HepG2 (cell line): ENCODE results near the gene SLC41A1. TPM values are rescaled to one million over a fixed set of nuclear protein-coding genes. Genes with fewer than 3 reads are reported as not detected.

ENCODE experiments used
- CREB1 ChIP-seq, 2 experiments: fragments of 450-650 bp in 1 of 2; IDR thresholded peaks; 2 replicates each; pipeline ENCODE4 v1.6.1; 2016 to 2017; ENCODE audit warnings: control low read depth in 1 of 2, mild to moderate bottlenecking in 1 of 2, missing compliant biosample characterization in 1 of 2, missing genetic modification characterization in 1 of 2
- GATA4 ChIP-seq: sonication (generic); IDR thresholded peaks from 2 replicates; pipeline ENCODE4 v1.6.1; 2016; ENCODE audit warnings: antibody characterized with exemption, low read depth, borderline replicate concordance
- HBP1 ChIP-seq: IDR thresholded peaks from 2 replicates; pipeline ENCODE4 v1.6.1; 2016; ENCODE audit warnings: low read depth, control low read depth
- JDP2 ChIP-seq: sonication (generic); formaldehyde crosslinking; IDR thresholded peaks from 2 replicates; pipeline ENCODE4 v1.8.1; 2022; ENCODE audit warnings: missing genetic modification reagents, borderline replicate concordance
- KDM2A ChIP-seq: sonication (generic); formaldehyde crosslinking; IDR thresholded peaks from 2 replicates; pipeline ENCODE4 v1.4.0; 2020; ENCODE audit warnings: low read depth, missing genetic modification reagents, borderline replicate concordance
- MNT ChIP-seq: fragments of 450-650 bp; IDR thresholded peaks from 2 replicates; pipeline ENCODE4 v1.6.1; 2016
- MTA3 ChIP-seq: sonication (generic); formaldehyde crosslinking; IDR thresholded peaks from 2 replicates; pipeline ENCODE4 v1.4.0; 2020; ENCODE audit warnings: missing genetic modification reagents
- SAFB2 ChIP-seq: sonication (generic); formaldehyde crosslinking; IDR thresholded peaks from 2 replicates; pipeline ENCODE4 v1.5.1; 2020; ENCODE audit warnings: missing genetic modification reagents, low read depth, mild to moderate bottlenecking, borderline replicate concordance
- SRSF1 ChIP-seq: fragments of 200-400 bp; formaldehyde crosslinking; optimal IDR thresholded peaks from 2 replicates; pipeline ENCODE3; 2017; ENCODE audit warnings: mild to moderate bottlenecking, low read depth, low read length, moderate library complexity
- ZBTB37 ChIP-seq: sonication (generic); formaldehyde crosslinking; IDR thresholded peaks from 2 replicates; pipeline ENCODE4 v1.4.0; 2020; ENCODE audit warnings: mild to moderate bottlenecking, missing genetic modification reagents
- ZFP36 ChIP-seq: fragments of 150-350 bp; IDR thresholded peaks from 2 replicates; pipeline ENCODE4 v1.6.1; 2018; ENCODE audit warnings: borderline replicate concordance, low read length, low read depth; ENCODE audit not compliant: partially characterized antibody
- ZNF407 ChIP-seq: sonication (generic); formaldehyde crosslinking; IDR thresholded peaks from one replicate; pipeline ENCODE4 v1.5.1; 2020; ENCODE audit warnings: mild to moderate bottlenecking, missing genetic modification reagents; ENCODE audit errors: not compliant biosample characterization
- ZNF550 ChIP-seq: sonication (generic); formaldehyde crosslinking; IDR thresholded peaks from 2 replicates; pipeline ENCODE4 v1.4.0; 2020; ENCODE audit warnings: mild to moderate bottlenecking, missing genetic modification reagents, borderline replicate concordance
- ZNF775 ChIP-seq: sonication (generic); formaldehyde crosslinking; IDR thresholded peaks from 2 replicates; pipeline ENCODE4 v1.4.0; 2020; ENCODE audit warnings: missing genetic modification reagents, mild to moderate bottlenecking, moderate library complexity, borderline replicate concordance
- polyA plus RNA-seq, 8 experiments: library from polyadenylated mRNA; depleted of rRNA in 3 of 8; stranded (reverse) in 7 of 8; unstranded in 1 of 8; fragments of >200 nt; fragmentation: Illumina TruSeq in 4 of 8; extraction: Trizol in 4 of 8; gene quantifications; 2 replicates each; pipeline versions ENCODE4 v1.2.1 to v1.2.3, GENCODE V29; 2011 to 2016; ENCODE audit warnings: low read depth in 4 of 8, missing spikeins in 1 of 8, mixed read lengths in 1 of 8; ENCODE audit not compliant: insufficient read depth in 1 of 8
- total RNA-seq, 5 experiments: library from RNA; depleted of rRNA; stranded (reverse); fragments of >200 nt; fragmentation: Illumina TruSeq; extraction: Trizol; gene quantifications; 2 replicates each; pipeline ENCODE4 v1.2.3, GENCODE V29; 2016; ENCODE audit warnings: low read depth in 1 of 5

The SLC41A1 gene
- total and polyA plus RNA-seq, 2 of the 13 experiments (the other 11 are each of a cell fraction or from before 2014, with no cell fraction given) = 2.2 to 4.6 TPM

- no peak for TF ChIP-seq JDP2 (CRISPR knock-in tag)
- no peak for TF ChIP-seq CREB1 (IDR thresholded peaks at IDR 0.05)
- peak; percentile 17; the same call in 1 of the 2 replicates for TF ChIP-seq CREB1 (CRISPR knock-in tag; IDR thresholded peaks at IDR 0.05)
- no peak for TF ChIP-seq ZNF775 (CRISPR knock-in tag)
- TF ChIP-seq ZBTB37 (CRISPR knock-in tag) = 0 out of 2 replicates have a peak, but pooled peaks have one; percentile 25
- peak; percentile 64; the same call in 1 of the 2 replicates for TF ChIP-seq SAFB2 (CRISPR knock-in tag)
- TF ChIP-seq GATA4 = no peak
- TF ChIP-seq KDM2A (CRISPR knock-in tag) = peak; percentile 62; the same call in 1 of the 2 replicates
- TF ChIP-seq SRSF1 = peak; percentile 99
- no peak for TF ChIP-seq ZNF407 (CRISPR knock-in tag)
- no peak for TF ChIP-seq MNT
- TF ChIP-seq ZNF550 (CRISPR knock-in tag) = no peak
- TF ChIP-seq HBP1 (CRISPR knock-in tag) = peak; percentile 57
- TF ChIP-seq ZFP36 = no peak
- TF ChIP-seq MTA3 = no peak
Observed at GRCh38 chr1:205749234-205750137, 63.5 kb downstream of the SLC41A1 start (continued).
